RWPE1 (cell line): ENCODE data around the gene MMAB.

Source experiments
- CTCF ChIA-PET: fragments of 350-600 bp; sonication (Branson Sonifier 250); formaldehyde crosslinking; extraction: SDS; loops from one replicate; lab custom pipeline; 2021; lab: Yijun Ruan, JAX
- POLR2A ChIA-PET: fragments of 400-600 bp; formaldehyde crosslinking; extraction: SDS; loops from one replicate; lab custom pipeline; 2020; ENCODE audit warnings: antibody characterized with exemption; ENCODE audit not compliant: low non-redundant PET; lab: Yijun Ruan, JAX
- DNase-seq: peaks from one replicate; pipeline ENCODE4 v3.0.0; 2012; ENCODE audit warnings: low spot score
- H3K27ac ChIP-seq: fragments of 450-650 bp; 2 replicates; pipeline ENCODE4 v1.5.1; 2017
- TF ChIP-seq, protein P1 (sequence below): fragments of 450-650 bp; conservative IDR thresholded peaks from 2 replicates; pipeline ENCODE4 v1.5.1; 2017; ENCODE audit warnings: low read depth, mild to moderate bottlenecking

The MMAB gene

GRCh38 chr12:109555431-109556315 is 17.6 kb downstream of the MMAB start:
- CTCF ChIA-PET, result interaction anchor here (0.6 kb wide), 1 partner anchor 162 kb away, joined by 3 read pairs; no protein-coding TSS in a partner anchor
- POLR2A ChIA-PET, result no interaction called here
- no peak overlapping the region for H3K27ac ChIP-seq
- DNase-seq, result no peak
- TF ChIP-seq, protein P1, sequence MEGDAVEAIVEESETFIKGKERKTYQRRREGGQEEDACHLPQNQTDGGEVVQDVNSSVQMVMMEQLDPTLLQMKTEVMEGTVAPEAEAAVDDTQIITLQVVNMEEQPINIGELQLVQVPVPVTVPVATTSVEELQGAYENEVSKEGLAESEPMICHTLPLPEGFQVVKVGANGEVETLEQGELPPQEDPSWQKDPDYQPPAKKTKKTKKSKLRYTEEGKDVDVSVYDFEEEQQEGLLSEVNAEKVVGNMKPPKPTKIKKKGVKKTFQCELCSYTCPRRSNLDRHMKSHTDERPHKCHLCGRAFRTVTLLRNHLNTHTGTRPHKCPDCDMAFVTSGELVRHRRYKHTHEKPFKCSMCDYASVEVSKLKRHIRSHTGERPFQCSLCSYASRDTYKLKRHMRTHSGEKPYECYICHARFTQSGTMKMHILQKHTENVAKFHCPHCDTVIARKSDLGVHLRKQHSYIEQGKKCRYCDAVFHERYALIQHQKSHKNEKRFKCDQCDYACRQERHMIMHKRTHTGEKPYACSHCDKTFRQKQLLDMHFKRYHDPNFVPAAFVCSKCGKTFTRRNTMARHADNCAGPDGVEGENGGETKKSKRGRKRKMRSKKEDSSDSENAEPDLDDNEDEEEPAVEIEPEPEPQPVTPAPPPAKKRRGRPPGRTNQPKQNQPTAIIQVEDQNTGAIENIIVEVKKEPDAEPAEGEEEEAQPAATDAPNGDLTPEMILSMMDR, result no peak

GRCh38 chr12:109554761-109555160 is 18.5 kb downstream of the MMAB start:
- H3K27ac ChIP-seq, result no peak overlapping the region
- ChIA-PET CTCF (no interaction called here), POLR2A (no interaction called here)
- TF ChIP-seq, protein P1, result no peak
- no peak for DNase-seq

DNA sequence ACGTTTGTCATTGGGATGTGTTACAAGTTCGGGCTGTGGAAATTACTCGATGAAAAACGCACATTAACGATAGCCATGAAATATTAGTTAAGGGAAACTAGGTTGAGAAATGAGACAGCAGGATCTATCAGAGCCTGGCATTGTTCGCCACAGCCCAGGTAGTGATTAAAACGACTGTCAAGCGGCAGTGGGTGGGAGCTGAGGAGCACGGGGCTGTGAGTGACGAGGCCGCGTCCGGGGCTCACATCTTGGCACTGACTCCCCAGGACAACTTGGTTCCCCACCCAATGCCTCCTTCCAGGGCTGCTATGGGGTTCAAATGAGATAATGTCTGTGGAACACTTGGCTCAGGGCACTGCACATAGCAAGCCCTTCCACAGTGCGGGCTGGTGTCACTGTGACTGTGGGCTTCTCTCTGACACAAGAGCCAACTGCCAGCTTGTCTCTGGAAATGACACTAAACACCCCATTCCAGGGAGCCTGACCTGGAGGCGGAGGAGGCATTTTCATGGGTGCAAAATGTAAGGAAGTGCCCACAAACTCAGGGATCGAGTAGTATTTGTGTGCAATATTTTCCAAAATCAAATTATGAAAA is 19.3 kb downstream of the MMAB start:
- POLR2A ChIA-PET, result no interaction called here
- TF ChIP-seq, protein P1, result no peak
- CTCF ChIA-PET, result no interaction called here
- H3K27ac ChIP-seq, result no peak overlapping the region
- DNase-seq, result no peak

GRCh38 chr12:109553483-109553882 is 19.8 kb downstream of the MMAB start:
- ChIA-PET POLR2A (no interaction called here), CTCF (no interaction called here)
- H3K27ac ChIP-seq, result no peak overlapping the region
- no peak for DNase-seq
- TF ChIP-seq, protein P1, result no peak

GRCh38 chr12:109552971-109553370 is 20.3 kb downstream of the MMAB start:
- TF ChIP-seq, protein P1, result no peak
- H3K27ac ChIP-seq, result no peak overlapping the region
- CTCF ChIA-PET, result no interaction called here
- POLR2A ChIA-PET, result no interaction called here
- DNase-seq, result no peak

- no peak for DNase-seq
- TF ChIP-seq, protein P1, result no peak
- H3K27ac ChIP-seq, result no peak overlapping the region
- CTCF ChIA-PET, result no interaction called here
- POLR2A ChIA-PET, result no interaction called here
These were observed 22.2 kb downstream of the MMAB start for GRCh38 chr12:109551108-109551507.
